Colonic mucosa (tissue), 4 donors: ENCODE measurements around the gene NCKIPSD. TPM values are rescaled to one million over a fixed set of nuclear protein-coding genes. Genes with fewer than 3 reads are reported as not detected.
"Not testable (repeated sequence)": the region's sequence is repeated elsewhere in the genome, so short reads cannot be mapped to it uniquely, and the experiment has no call there.

Experiments used
- DNase-seq: peaks from one replicate; pipeline ENCODE4 v3.0.0-alpha.2; 2020
- H3K27ac ChIP-seq: fragments of 200-600 bp; one replicate; pipeline ENCODE4 v1.8.0; 2021
- H3K27me3 ChIP-seq: fragments of 200-600 bp; one replicate; pipeline ENCODE4 v1.8.0; 2021
- H3K36me3 ChIP-seq: fragments of 200-600 bp; one replicate; pipeline ENCODE4 v1.8.0; 2021
- H3K4me1 ChIP-seq: fragments of 200-600 bp; one replicate; pipeline ENCODE4 v1.8.0; 2021; ENCODE audit warnings: mild to moderate bottlenecking
- H3K4me3 ChIP-seq: fragments of 200-600 bp; one replicate; pipeline ENCODE4 v1.8.0; 2021
- H3K9ac ChIP-seq, 2 donors: one replicate each; pipeline ENCODE4 v1.7.0; 2013; ENCODE audit warnings: control low read depth in 2 of 2, low read depth in 2 of 2, low read length in 2 of 2
- H3K9me3 ChIP-seq: fragments of 200-600 bp; one replicate; pipeline ENCODE4 v1.8.0; 2021
- intact Hi-C: fragments of 100-400 bp; cut with DNase I; formaldehyde crosslinking; loops from one replicate; pipeline ENCODE4 v1.14.1; 2022
- total RNA-seq, 2 donors: library from RNA; stranded (reverse); fragmentation: NEBNext Ultra II Directional in 1 of 2; extraction: Animal tissue kit (Norgen Biotek cat#: 25700) in 1 of 2; gene quantifications; one replicate each; pipeline ENCODE4 v1.2.1, GENCODE V29; 2021
- TF ChIP-seq, protein P1 (sequence below): fragments of 200-600 bp; IDR thresholded peaks from one replicate; pipeline ENCODE4 v1.8.0; 2022; ENCODE audit warnings: antibody characterized with exemption, mild to moderate bottlenecking
- donor health status: healthy.
- donor health status: DM: no; HTN: no; CAD: no.
- donor health status: DM: no; HTN: no; CAD: no.

The NCKIPSD gene
- total RNA-seq: 10 to 100 TPM; 24.3 to 29.7 TPM

GRCh38 chr3:48685603-48686511 lies at the start of gene NCKIPSD:
NCKIPSD (minus strand) TSS chr3:48685915; CDS start chr3:48685807, 108 bp downstream.
- peaks cover 10% of the 10 kb centered on the region for H3K36me3 ChIP-seq

DNA sequence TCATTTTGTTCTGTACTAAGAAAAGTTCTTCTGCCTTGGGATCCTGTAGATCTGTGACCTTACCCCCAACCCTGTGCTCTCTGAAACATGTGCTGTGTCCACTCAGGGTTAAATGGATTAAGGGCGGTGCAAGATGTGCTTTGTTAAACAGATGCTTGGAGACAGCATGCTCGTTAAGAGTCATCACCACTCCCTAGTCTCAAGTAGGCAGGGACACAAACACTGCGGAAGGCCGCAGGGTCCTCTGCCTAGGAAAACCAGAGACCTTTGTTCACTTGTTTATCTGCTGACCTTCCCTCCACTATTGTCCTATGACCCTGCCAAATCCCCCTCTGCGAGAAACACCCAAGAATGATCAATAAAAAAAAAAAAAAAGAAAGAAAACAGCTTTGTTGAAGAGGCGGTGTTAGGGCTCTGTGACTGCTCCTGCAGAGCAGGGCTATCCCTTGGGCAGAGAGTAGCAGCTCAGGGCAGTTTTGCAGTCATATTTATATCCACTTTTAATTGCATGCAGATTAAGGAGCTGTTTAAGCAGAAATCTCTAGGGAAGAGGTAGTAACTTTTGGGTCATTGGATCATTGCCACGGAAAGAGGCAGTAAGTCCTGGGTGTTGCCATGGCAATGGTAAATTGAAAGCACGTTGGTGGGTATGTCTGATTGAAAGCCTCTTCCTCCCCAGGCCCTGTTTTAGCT lies 49.5 kb upstream of the NCKIPSD start:
- intact Hi-C loops, H3K4me3 ChIP-seq, H3K27me3 ChIP-seq, H3K36me3 ChIP-seq, DNase-seq, H3K9me3 ChIP-seq: not testable (repeated sequence)
- peaks cover 33% of the 10 kb centered on the region for H3K4me1 ChIP-seq
- peak overlapping the region in 1 of 2 donors; percentile 55 for H3K9ac ChIP-seq
- H3K27ac ChIP-seq: peak overlapping the region; percentile 22

More at GRCh38 chr3:48685603-48686511, at the start of gene NCKIPSD:
- Histone ChIP-seq H3K4me1 (peaks cover 19% of the 10 kb centered on the region), H3K4me3 (peak within 1 kb of the TSS; percentile 80), H3K9me3 (no peaks in the 10 kb centered on the region), H3K9ac (peak within 1 kb of the TSS; percentile 93 to 99), H3K27ac (peak within 1 kb of the TSS; percentile 86), H3K27me3 (no peaks in the 10 kb centered on the region)
- TF ChIP-seq, protein P1, sequence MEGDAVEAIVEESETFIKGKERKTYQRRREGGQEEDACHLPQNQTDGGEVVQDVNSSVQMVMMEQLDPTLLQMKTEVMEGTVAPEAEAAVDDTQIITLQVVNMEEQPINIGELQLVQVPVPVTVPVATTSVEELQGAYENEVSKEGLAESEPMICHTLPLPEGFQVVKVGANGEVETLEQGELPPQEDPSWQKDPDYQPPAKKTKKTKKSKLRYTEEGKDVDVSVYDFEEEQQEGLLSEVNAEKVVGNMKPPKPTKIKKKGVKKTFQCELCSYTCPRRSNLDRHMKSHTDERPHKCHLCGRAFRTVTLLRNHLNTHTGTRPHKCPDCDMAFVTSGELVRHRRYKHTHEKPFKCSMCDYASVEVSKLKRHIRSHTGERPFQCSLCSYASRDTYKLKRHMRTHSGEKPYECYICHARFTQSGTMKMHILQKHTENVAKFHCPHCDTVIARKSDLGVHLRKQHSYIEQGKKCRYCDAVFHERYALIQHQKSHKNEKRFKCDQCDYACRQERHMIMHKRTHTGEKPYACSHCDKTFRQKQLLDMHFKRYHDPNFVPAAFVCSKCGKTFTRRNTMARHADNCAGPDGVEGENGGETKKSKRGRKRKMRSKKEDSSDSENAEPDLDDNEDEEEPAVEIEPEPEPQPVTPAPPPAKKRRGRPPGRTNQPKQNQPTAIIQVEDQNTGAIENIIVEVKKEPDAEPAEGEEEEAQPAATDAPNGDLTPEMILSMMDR: peak; percentile 71
- intact Hi-C loops: loop anchor here (10.0 kb wide), 1 partner anchor 229 kb away; the partner anchor contains the start of gene ARIH2
- DNase-seq: peak; percentile 92

- H3K9ac ChIP-seq, intact Hi-C loops, DNase-seq, H3K27me3 ChIP-seq, H3K9me3 ChIP-seq, H3K27ac ChIP-seq, H3K36me3 ChIP-seq, H3K4me3 ChIP-seq: not testable (repeated sequence)
- H3K4me1 ChIP-seq: peaks cover 27% of the 10 kb centered on the region
Observed at GRCh38 chr3:48734541-48734940, 48.8 kb upstream of the NCKIPSD start.

GRCh38 chr3:48733752-48734518 lies 48.2 kb upstream of the NCKIPSD start:
- H3K27ac ChIP-seq, H3K9me3 ChIP-seq, H3K27me3 ChIP-seq, H3K9ac ChIP-seq, DNase-seq, intact Hi-C loops, H3K36me3 ChIP-seq, H3K4me3 ChIP-seq: not testable (repeated sequence)
- peaks cover 20% of the 10 kb centered on the region for H3K4me1 ChIP-seq

GRCh38 chr3:48727511-48727910 lies 41.8 kb upstream of the NCKIPSD start:
- no peak overlapping the region for H3K27ac ChIP-seq
- H3K36me3 ChIP-seq: no peaks in the 10 kb centered on the region
- intact Hi-C loops: no loop called here
- no peak overlapping the region for H3K4me3 ChIP-seq
- H3K4me1 ChIP-seq: peaks cover under 1% of the 10 kb centered on the region
- no peaks in the 10 kb centered on the region for H3K9me3 ChIP-seq
- DNase-seq: no peak
- TF ChIP-seq, protein P1: no peak
- no peaks in the 10 kb centered on the region for H3K27me3 ChIP-seq
- H3K9ac ChIP-seq: peak overlapping the region; percentile 26 to 43

DNA sequence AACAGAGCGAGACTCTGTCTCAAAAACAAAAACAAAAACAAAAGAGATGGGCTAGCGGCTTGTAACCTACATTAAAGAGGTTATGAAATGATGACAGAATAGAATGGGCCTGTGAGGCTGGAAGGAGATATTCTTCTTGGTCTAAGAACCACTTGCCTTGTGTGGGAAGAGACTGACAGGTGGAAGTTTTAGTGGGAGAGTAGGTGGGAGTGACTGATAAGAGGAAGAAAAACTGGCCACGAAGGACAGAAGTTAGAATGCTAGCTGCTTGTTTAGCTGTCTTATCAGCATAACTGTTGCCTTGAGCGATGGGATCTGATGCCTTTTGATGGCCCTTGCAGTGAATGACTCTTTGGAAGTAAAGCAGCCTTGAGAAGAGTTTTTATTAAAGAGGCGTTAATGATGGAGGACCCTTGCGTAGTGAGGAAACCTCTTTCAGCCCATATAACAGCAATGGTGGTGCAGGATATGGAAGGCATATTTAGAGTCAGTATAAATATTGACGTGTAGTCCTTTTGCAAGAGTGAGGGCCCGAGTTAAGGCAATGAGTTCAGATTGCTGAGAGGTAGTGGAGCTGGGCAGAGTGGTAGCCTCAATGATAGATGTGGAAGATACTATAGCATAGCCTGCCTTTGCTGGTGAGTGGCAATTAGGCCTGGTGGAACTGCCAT lies 39.6 kb upstream of the NCKIPSD start:
- H3K9ac ChIP-seq, H3K9me3 ChIP-seq, DNase-seq, H3K4me1 ChIP-seq, H3K4me3 ChIP-seq, H3K27me3 ChIP-seq, H3K36me3 ChIP-seq, H3K27ac ChIP-seq, intact Hi-C loops: not testable (repeated sequence)
